Aorta (tissue), 4 donors: ENCODE data around the gene ZNF77. TPM values are rescaled to one million over a fixed set of nuclear protein-coding genes. Genes with fewer than 3 reads are reported as not detected.

Experiments used
- polyA plus RNA-seq, 2 donors: library from polyadenylated mRNA; stranded (reverse); fragments of 200-250 nt; gene quantifications; one replicate each; pipeline ENCODE4 v1.2.3, GENCODE V29; 2013
- total RNA-seq, 2 donors: library from RNA; stranded (reverse); fragmentation: NEBNext Ultra II Directional; extraction: Animal tissue kit (Norgen Biotek cat#: 25700); gene quantifications; one replicate each; pipeline ENCODE4 v1.2.1, GENCODE V29; 2021
- donor health status: healthy with polysubstance abuse.
- donor health status: Bipolar disorder and iron deficiency.
- donor health status: DM: no; HTN: no; CAD: no.
- donor health status: DM: yes; HTN: yes; CAD: no.

Gene ZNF77
- total and polyA plus RNA-seq, 4 donors = 1.3 to 4.5 (median 3.6) TPM

Other genes starting within 250 kb of the ZNF77 start
- 1 to 10 TPM; 2.4 to 6.0 TPM for gene GNG7, start 242.3 kb downstream of the ZNF77 start, total RNA-seq
- gene GNG7, start 242.3 kb downstream of the ZNF77 start, polyA plus RNA-seq = 1 to 10 TPM in 1 of 2 donors, under 1 TPM in 1; 0.75 to 1.7 TPM
- gene DIRAS1, start 223.6 kb downstream of the ZNF77 start, total RNA-seq = 1 to 10 TPM; 1.7 to 3.5 TPM
- gene DIRAS1, start 223.6 kb downstream of the ZNF77 start, polyA plus RNA-seq = under 1 TPM in 1 of 2 donors, not detected in 1; 0.13 TPM
- gene SLC39A3, start 205.0 kb downstream of the ZNF77 start, total RNA-seq = 10 to 100 TPM; 13.6 to 14.1 TPM
- 10 to 100 TPM in 1 of 2 donors, 1 to 10 TPM in 1; 6.0 to 19.6 TPM for gene SLC39A3, start 205.0 kb downstream of the ZNF77 start, polyA plus RNA-seq
- 10 to 100 TPM; 31.5 to 32.9 TPM for gene SGTA, start 161.7 kb downstream of the ZNF77 start, total RNA-seq
- 10 to 100 TPM; 30.6 to 55.1 TPM for gene SGTA, start 161.7 kb downstream of the ZNF77 start, polyA plus RNA-seq
- gene THOP1, start 159.5 kb downstream of the ZNF77 start, total RNA-seq = 10 to 100 TPM; 26.4 to 33.2 TPM
- 10 to 100 TPM in 1 of 2 donors, 1 to 10 TPM in 1; 9.3 to 55.4 TPM for gene THOP1, start 159.5 kb downstream of the ZNF77 start, polyA plus RNA-seq
- gene ZNF554, start 125.1 kb downstream of the ZNF77 start, total RNA-seq = 1 to 10 TPM; 3.4 to 6.1 TPM
- 1 to 10 TPM in 1 of 2 donors, under 1 TPM in 1; 0.38 to 4.4 TPM for gene ZNF554, start 125.1 kb downstream of the ZNF77 start, polyA plus RNA-seq
- 1 to 10 TPM; 8.1 to 9.5 TPM for gene ZNF555, start 103.5 kb downstream of the ZNF77 start, total RNA-seq
- gene ZNF555, start 103.5 kb downstream of the ZNF77 start, polyA plus RNA-seq = 1 to 10 TPM; 1.8 to 2.1 TPM
- under 1 TPM in 1 of 2 donors, not detected in 1; 0.16 TPM for gene ZNF556, start 77.6 kb downstream of the ZNF77 start, total RNA-seq
- gene ZNF556, start 77.6 kb downstream of the ZNF77 start, polyA plus RNA-seq = not detected
- 1 to 10 TPM; 2.7 to 4.1 TPM for gene ZNF57, start 44.0 kb downstream of the ZNF77 start, total RNA-seq
- 1 to 10 TPM; 2.5 to 3.3 TPM for gene ZNF57, start 44.0 kb downstream of the ZNF77 start, polyA plus RNA-seq
- 1 to 10 TPM in 1 of 2 donors, under 1 TPM in 1; 0.65 to 3.5 TPM for gene TLE6, start 32.6 kb upstream of the ZNF77 start, total RNA-seq
- gene TLE6, start 32.6 kb upstream of the ZNF77 start, polyA plus RNA-seq = 10 to 100 TPM in 1 of 2 donors, 1 to 10 TPM in 1; 4.0 to 12.0 TPM
- 10 to 100 TPM; 32.9 to 54.8 TPM for gene TLE2, start 84.3 kb upstream of the ZNF77 start, total RNA-seq
- gene TLE2, start 84.3 kb upstream of the ZNF77 start, polyA plus RNA-seq = 100 to 1,000 TPM in 1 of 2 donors, 10 to 100 TPM in 1; 32.7 to 127 TPM
- gene TLE5, start 117.5 kb upstream of the ZNF77 start, total RNA-seq = 100 to 1,000 TPM; 305 to 374 TPM
- gene TLE5, start 117.5 kb upstream of the ZNF77 start, polyA plus RNA-seq = 100 to 1,000 TPM; 598 to 642 TPM
- 10 to 100 TPM; 57.1 to 65.6 TPM for gene GNA11, start 149.4 kb upstream of the ZNF77 start, total RNA-seq
- gene GNA11, start 149.4 kb upstream of the ZNF77 start, polyA plus RNA-seq = 10 to 100 TPM; 43.2 to 44.2 TPM
- gene GNA15, start 191.1 kb upstream of the ZNF77 start, total RNA-seq = 10 to 100 TPM in 1 of 2 donors, 1 to 10 TPM in 1; 8.7 to 12.5 TPM
- 1 to 10 TPM; 1.8 to 5.3 TPM for gene GNA15, start 191.1 kb upstream of the ZNF77 start, polyA plus RNA-seq
- gene S1PR4, start 233.8 kb upstream of the ZNF77 start, total RNA-seq = 1 to 10 TPM; 2.4 to 2.5 TPM
- gene S1PR4, start 233.8 kb upstream of the ZNF77 start, polyA plus RNA-seq = under 1 TPM; 0.50 to 0.79 TPM
- gene NCLN, start 241.0 kb upstream of the ZNF77 start, total RNA-seq = 10 to 100 TPM; 26.1 to 29.6 TPM
- 10 to 100 TPM; 14.7 to 47.0 TPM for gene NCLN, start 241.0 kb upstream of the ZNF77 start, polyA plus RNA-seq